ENCODE data around the gene TMEM203.
A peak's percentile ranks its signal among the peaks of the same experiment; 100 is the strongest.

DNA sequence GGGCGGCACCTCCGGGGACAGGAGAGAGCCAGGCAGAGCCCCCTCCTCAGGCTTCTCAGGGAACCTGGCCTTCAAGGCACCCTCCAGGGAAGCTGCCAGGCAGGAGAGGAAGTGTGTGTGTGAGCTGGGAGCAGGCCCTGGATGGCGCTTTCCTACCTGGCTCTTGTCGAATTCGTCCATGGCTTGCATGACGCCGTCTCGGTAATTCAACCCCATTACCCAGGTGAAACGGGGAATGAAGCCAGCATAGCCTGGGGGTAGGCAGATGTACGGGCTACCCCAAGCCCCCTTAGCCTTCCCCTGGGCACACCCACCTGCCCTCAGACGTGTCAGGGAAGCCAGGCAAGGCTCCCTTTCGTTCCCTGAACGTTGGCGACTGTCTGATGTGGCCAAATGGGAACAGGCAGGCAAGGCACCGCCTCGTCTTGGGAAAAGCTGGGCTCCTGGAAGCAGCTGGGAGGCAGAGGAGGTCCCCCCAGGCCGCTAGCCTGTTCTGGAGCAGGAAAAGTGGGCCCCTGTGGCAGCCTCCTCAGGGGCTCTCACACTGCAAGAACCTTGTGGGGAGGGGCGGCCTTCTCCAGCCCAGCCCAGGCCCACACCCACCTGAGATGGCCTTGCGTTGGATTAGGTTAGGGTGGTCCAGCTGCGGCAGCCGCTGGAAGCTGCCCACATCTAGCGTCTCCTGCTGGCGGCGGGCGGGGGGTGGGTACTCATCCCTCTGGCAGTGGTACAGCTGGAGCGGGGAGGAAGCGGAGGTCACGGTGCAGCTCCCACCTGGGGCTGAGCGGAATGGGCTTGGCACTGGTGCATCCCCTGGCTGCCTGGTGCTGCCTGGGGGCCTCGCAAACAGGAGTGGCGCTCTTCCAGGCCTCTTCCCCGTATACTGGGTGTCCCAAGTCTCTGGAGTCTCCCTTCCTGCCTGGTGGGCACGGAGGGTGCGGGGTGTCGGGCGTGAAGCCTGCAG lies 39.3 kb upstream of the TMEM203 start:
- TF ChIP-seq SIN3A (IDR thresholded peaks at IDR 0.05; ENCODE audit: borderline replicate concordance, low read depth, low read length), result no peak
- TF ChIP-seq, protein P1, sequence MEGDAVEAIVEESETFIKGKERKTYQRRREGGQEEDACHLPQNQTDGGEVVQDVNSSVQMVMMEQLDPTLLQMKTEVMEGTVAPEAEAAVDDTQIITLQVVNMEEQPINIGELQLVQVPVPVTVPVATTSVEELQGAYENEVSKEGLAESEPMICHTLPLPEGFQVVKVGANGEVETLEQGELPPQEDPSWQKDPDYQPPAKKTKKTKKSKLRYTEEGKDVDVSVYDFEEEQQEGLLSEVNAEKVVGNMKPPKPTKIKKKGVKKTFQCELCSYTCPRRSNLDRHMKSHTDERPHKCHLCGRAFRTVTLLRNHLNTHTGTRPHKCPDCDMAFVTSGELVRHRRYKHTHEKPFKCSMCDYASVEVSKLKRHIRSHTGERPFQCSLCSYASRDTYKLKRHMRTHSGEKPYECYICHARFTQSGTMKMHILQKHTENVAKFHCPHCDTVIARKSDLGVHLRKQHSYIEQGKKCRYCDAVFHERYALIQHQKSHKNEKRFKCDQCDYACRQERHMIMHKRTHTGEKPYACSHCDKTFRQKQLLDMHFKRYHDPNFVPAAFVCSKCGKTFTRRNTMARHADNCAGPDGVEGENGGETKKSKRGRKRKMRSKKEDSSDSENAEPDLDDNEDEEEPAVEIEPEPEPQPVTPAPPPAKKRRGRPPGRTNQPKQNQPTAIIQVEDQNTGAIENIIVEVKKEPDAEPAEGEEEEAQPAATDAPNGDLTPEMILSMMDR (CRISPR knock-in tag; IDR thresholded peaks at IDR 0.05), result peak; percentile 27; the same call in 1 of the 2 replicates
